Jurkat, Clone E6-1 (cell line): ENCODE data around the gene LIMA1. TPM values are rescaled to one million over a fixed set of nuclear protein-coding genes. Genes with fewer than 3 reads are reported as not detected.
"Not testable (repeated sequence)": the region's sequence is repeated elsewhere in the genome, so short reads cannot be mapped to it uniquely, and the experiment has no call there.

ENCODE experiments used
- DNase-seq: peaks from one replicate; pipeline ENCODE4 v3.0.0-alpha.2; 2011; ENCODE audit warnings: low read depth, low spot score
- H3K4me3 ChIP-seq: 2 replicates; pipeline ENCODE4 v1.5.1; 2011; ENCODE audit warnings: mild to moderate bottlenecking, low read length, control low read depth, moderate library complexity
- polyA plus RNA-seq: library from polyadenylated mRNA; unstranded; fragments of >200 nt; gene quantifications from one replicate; pipeline ENCODE4 v1.2.1, GENCODE V29; 2012; ENCODE audit warnings: missing spikeins; ENCODE audit not compliant: insufficient read length, insufficient read depth

The LIMA1 gene
- polyA plus RNA-seq, result 49.4 TPM

- peak within 1 kb of the TSS; percentile 74 for H3K4me3 ChIP-seq
- peak; percentile 81 for DNase-seq
These were observed at the start of gene LIMA1 for GRCh38 chr12:50283229-50283923. LIMA1 (minus strand) TSS chr12:50283520; CDS start chr12:50248751, 34,769 bp downstream.

GRCh38 chr12:50331745-50332144 is 48.4 kb upstream of the LIMA1 start:
- H3K4me3 ChIP-seq, result no peak overlapping the region
- DNase-seq, result no peak

- not testable (repeated sequence) for DNase-seq, H3K4me3 ChIP-seq
These were observed 45.3 kb upstream of the LIMA1 start for GRCh38 chr12:50328664-50329063.

- no peak for DNase-seq
- H3K4me3 ChIP-seq, result no peak overlapping the region
These were observed 43.4 kb upstream of the LIMA1 start for GRCh38 chr12:50326590-50327284.

GRCh38 chr12:50325890-50326391 is 42.6 kb upstream of the LIMA1 start:
- no peak overlapping the region for H3K4me3 ChIP-seq
- no peak for DNase-seq

GRCh38 chr12:50324770-50325169 is 41.5 kb upstream of the LIMA1 start:
- DNase-seq, H3K4me3 ChIP-seq: not testable (repeated sequence)

GRCh38 chr12:50324077-50324476 is 40.8 kb upstream of the LIMA1 start:
- not testable (repeated sequence) for DNase-seq

GRCh38 chr12:50322206-50322605 is 38.9 kb upstream of the LIMA1 start:
- H3K4me3 ChIP-seq, result no peak overlapping the region
- DNase-seq, result no peak

More at GRCh38 chr12:50324077-50324476, 40.8 kb upstream of the LIMA1 start:
- H3K4me3 ChIP-seq, result not testable (repeated sequence)

GRCh38 chr12:50317203-50317602 is 33.9 kb upstream of the LIMA1 start:
- no peak for DNase-seq

GRCh38 chr12:50315803-50316202 is 32.5 kb upstream of the LIMA1 start:
- DNase-seq, result no peak

More at GRCh38 chr12:50317203-50317602, 33.9 kb upstream of the LIMA1 start:
- no peak overlapping the region for H3K4me3 ChIP-seq

GRCh38 chr12:50314636-50315312 is 31.5 kb upstream of the LIMA1 start:
- H3K4me3 ChIP-seq, result no peak overlapping the region
- peak; percentile 27 for DNase-seq

More at GRCh38 chr12:50315803-50316202, 32.5 kb upstream of the LIMA1 start:
- H3K4me3 ChIP-seq, result no peak overlapping the region

- DNase-seq, H3K4me3 ChIP-seq: not testable (repeated sequence)
These were observed 30.7 kb upstream of the LIMA1 start for GRCh38 chr12:50313971-50314370.

GRCh38 chr12:50313256-50313931 is 30.1 kb upstream of the LIMA1 start:
- DNase-seq, result no peak
- no peak overlapping the region for H3K4me3 ChIP-seq

- not testable (repeated sequence) for H3K4me3 ChIP-seq
These were observed 28.7 kb upstream of the LIMA1 start for GRCh38 chr12:50311858-50312609.

GRCh38 chr12:50309950-50310349 is 26.6 kb upstream of the LIMA1 start:
- DNase-seq, result no peak

More at GRCh38 chr12:50311858-50312609, 28.7 kb upstream of the LIMA1 start:
- DNase-seq, result not testable (repeated sequence)

GRCh38 chr12:50302686-50303085 is 19.4 kb upstream of the LIMA1 start:
- H3K4me3 ChIP-seq, result no peak overlapping the region
- no peak for DNase-seq

More at GRCh38 chr12:50309950-50310349, 26.6 kb upstream of the LIMA1 start:
- H3K4me3 ChIP-seq, result no peak overlapping the region

GRCh38 chr12:50297996-50298395 is 14.7 kb upstream of the LIMA1 start:
- no peak for DNase-seq

GRCh38 chr12:50297027-50297426 is 13.7 kb upstream of the LIMA1 start:
- H3K4me3 ChIP-seq, result no peak overlapping the region
- DNase-seq, result no peak

More at GRCh38 chr12:50297996-50298395, 14.7 kb upstream of the LIMA1 start:
- no peak overlapping the region for H3K4me3 ChIP-seq
